ENCODE measurements around the gene CIRBP.

DNA sequence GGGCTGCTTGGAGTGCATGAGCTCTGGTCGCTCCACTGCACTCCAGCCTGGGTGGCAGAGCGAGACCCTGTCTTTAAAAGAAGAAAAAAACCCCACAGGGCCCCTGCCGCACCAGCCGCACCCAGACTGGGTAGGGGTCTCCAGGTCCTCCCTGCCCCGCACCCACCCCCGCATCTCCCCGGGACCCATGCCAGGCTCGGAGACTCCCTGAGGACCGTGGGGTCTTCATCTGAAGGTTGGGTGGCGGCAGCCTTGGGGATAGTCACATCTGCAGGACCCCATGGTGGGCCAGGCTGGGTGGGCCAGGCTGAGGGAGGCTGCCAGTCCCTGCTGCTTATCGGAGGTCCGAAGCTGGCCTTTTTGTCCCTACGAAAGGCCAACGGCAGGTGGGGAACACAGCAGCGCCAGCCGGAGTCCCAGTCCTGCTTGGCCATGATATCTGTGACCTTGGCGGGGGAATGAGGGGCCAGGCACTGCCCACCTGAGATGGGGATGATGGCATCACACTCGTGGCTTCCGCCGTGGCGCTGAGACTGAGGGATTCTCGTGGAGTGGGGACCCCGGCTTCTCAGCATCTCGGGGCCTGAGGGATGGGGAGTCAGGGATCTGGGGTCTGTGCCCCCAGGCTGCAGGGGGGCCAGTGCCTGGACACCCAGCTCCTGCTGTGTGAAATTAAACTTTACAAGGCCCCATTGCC is 27.6 kb downstream of the CIRBP start:
- TF ChIP-seq, protein P1, sequence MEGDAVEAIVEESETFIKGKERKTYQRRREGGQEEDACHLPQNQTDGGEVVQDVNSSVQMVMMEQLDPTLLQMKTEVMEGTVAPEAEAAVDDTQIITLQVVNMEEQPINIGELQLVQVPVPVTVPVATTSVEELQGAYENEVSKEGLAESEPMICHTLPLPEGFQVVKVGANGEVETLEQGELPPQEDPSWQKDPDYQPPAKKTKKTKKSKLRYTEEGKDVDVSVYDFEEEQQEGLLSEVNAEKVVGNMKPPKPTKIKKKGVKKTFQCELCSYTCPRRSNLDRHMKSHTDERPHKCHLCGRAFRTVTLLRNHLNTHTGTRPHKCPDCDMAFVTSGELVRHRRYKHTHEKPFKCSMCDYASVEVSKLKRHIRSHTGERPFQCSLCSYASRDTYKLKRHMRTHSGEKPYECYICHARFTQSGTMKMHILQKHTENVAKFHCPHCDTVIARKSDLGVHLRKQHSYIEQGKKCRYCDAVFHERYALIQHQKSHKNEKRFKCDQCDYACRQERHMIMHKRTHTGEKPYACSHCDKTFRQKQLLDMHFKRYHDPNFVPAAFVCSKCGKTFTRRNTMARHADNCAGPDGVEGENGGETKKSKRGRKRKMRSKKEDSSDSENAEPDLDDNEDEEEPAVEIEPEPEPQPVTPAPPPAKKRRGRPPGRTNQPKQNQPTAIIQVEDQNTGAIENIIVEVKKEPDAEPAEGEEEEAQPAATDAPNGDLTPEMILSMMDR (conservative IDR thresholded peaks at IDR 0.05; ENCODE audit: low read length) = no peak
- TF ChIP-seq EZH2phosphoT487 (IDR thresholded peaks at IDR 0.05; ENCODE audit: borderline replicate concordance, low read depth, low read length) = no peak

Measured in OCI-LY7 (cell line).